Ovary (tissue), 3 donors: ENCODE data around the gene AGBL5.

Experiments
- CTCF ChIP-seq, 3 donors: fragments of 450-650 bp in 2 of 3; fragments of 200-600 bp in 1 of 3; IDR thresholded peaks; one replicate each; pipeline versions ENCODE4 v1.5.1 to v1.8.0; 2016 to 2022; ENCODE audit warnings: antibody characterized with exemption in 3 of 3, mild to moderate bottlenecking in 1 of 3
- EP300 ChIP-seq: sonication (generic); formaldehyde crosslinking; IDR thresholded peaks from one replicate; pipeline ENCODE4 v1.6.1; 2017; ENCODE audit warnings: antibody characterized with exemption
- POLR2A ChIP-seq: fragments of 450-650 bp; IDR thresholded peaks from one replicate; pipeline ENCODE4 v1.6.1; 2017; ENCODE audit warnings: antibody characterized with exemption, mild to moderate bottlenecking, moderate library complexity
- donor health status: DM: no; HTN: no; CAD: no.

GRCh38 chr2:27009083-27009482 is 42.4 kb upstream of the AGBL5 start:
- TF ChIP-seq CTCF (IDR thresholded peaks at IDR 0.05) (no peak), POLR2A (no peak), EP300 (no peak)
